Tibial artery (tissue), 4 donors: ENCODE data around the gene CCNY.

Experiments
- DNase-seq, 2 donors: peaks; one replicate each; pipeline ENCODE4 v3.0.0-alpha.2; 2019
- H3K27ac ChIP-seq, 2 donors: fragments of 200-600 bp; sonication (generic) in 1 of 2; 1 replicate in 1 of 2; 2 replicates in 1 of 2; pipeline ENCODE4 v1.5.1; 2018 to 2019; ENCODE audit warnings: mild to moderate bottlenecking in 1 of 2
- H3K27me3 ChIP-seq, 2 donors: fragments of 200-600 bp; sonication (generic) in 1 of 2; one replicate each; pipeline versions ENCODE4 v1.5.1 to v1.6.0; 2016 to 2019
- H3K36me3 ChIP-seq, 3 donors: fragments of 200-600 bp; sonication (generic) in 2 of 3; one replicate each; pipeline ENCODE4 v1.5.1; 2016 to 2019; ENCODE audit warnings: mild to moderate bottlenecking in 2 of 3
- H3K4me1 ChIP-seq, 4 donors: fragments of 200-600 bp; sonication (generic) in 2 of 4; 1 replicate in 3 of 4; 2 replicates in 1 of 4; pipeline ENCODE4 v1.5.1; 2016 to 2019
- H3K4me3 ChIP-seq, 2 donors: fragments of 200-600 bp; sonication (generic) in 1 of 2; 1 replicate in 1 of 2; 2 replicates in 1 of 2; pipeline ENCODE4 v1.5.1; 2018 to 2019; ENCODE audit warnings: mild to moderate bottlenecking in 2 of 2
- H3K9me3 ChIP-seq, 3 donors: fragments of 200-600 bp; sonication (generic) in 1 of 3; one replicate each; pipeline ENCODE4 v1.5.1; 2016 to 2019
- CTCF ChIP-seq, 2 experiments: fragments of 200-600 bp in 1 of 2; fragments of 450-650 bp in 1 of 2; IDR thresholded peaks; one replicate each; pipeline ENCODE4 v1.5.1; 2017 to 2019; ENCODE audit warnings: antibody characterized with exemption in 2 of 2, mild to moderate bottlenecking in 1 of 2, moderate library complexity in 1 of 2
- intact Hi-C: fragments of 100-400 bp; cut with DNase I; formaldehyde crosslinking; loops from one replicate; pipeline ENCODE4 v1.15.0; 2023; ENCODE audit warnings: low total_unique reads

Gene CCNY

DNA sequence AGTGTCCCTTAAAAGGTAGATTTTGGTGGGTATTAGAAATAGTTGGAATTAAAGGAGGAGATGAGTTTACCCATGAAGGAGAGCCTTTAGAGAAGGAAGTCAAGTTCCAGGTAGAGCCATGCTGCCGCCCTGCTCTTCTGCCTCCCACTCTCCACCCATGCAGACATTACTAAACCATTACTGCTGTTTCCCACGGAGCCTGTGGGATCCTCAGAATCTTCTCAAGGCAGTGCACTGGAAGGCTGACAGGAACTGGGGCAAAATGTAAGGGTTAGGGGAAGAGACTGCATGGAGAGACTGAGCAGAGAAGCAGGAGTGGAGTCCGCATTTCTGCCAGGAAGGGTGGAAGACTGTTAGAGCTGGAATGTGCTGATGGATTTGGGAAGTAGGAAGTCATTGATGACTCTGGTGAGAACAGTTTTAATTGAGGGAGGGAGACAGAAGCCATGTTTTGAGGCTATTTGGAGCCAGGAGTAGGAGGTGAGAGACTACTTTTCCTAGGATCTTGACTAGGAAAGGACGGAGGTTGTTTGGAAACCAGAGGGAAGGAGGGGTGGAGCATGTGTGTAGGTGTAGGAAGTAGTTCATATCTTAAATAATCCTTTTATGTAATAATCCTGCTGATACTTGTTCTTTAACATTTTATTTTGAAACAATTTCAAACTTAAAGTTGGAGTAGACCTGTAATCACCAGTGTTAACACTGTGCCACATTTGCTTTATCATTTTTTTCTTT is 109.0 kb downstream of the CCNY start:
- peaks cover 0 to 47% (median 40%) of the 10 kb centered on the region in 4 donors for H3K4me1 ChIP-seq
- no peak for TF ChIP-seq CTCF (IDR thresholded peaks at IDR 0.05)

GRCh38 chr10:35446439-35446838 is 110.1 kb downstream of the CCNY start:
- Histone ChIP-seq H3K36me3 (no peaks in the 10 kb centered on the region), H3K4me1 (peaks cover 0 to 59% (median 49%) of the 10 kb centered on the region in 4 donors), H3K27ac (no peak overlapping the region), H3K27me3 (no peaks in the 10 kb centered on the region), H3K9me3 (peaks cover 7 to 18% (median 10%) of the 10 kb centered on the region in 3 donors), H3K4me3 (no peak overlapping the region)
- intact Hi-C loops, result no loop called here
- no peak for TF ChIP-seq CTCF (IDR thresholded peaks at IDR 0.05)
- no peak for DNase-seq

More for the DNA sequence above, 109.0 kb downstream of the CCNY start:
- Histone ChIP-seq H3K27me3 (no peaks in the 10 kb centered on the region), H3K9me3 (peaks cover 7 to 18% (median 10%) of the 10 kb centered on the region in 3 donors), H3K4me3 (no peak overlapping the region), H3K27ac (no peak overlapping the region), H3K36me3 (no peaks in the 10 kb centered on the region)
- DNase-seq, result no peak
- intact Hi-C loops, result no loop called here

- peaks cover 0 to 67% (median 56%) of the 10 kb centered on the region in 4 donors for H3K4me1 ChIP-seq
- peak overlapping the region; percentile 53 to 54 for H3K27ac ChIP-seq
- no peak for DNase-seq
- H3K27me3 ChIP-seq, result no peaks in the 10 kb centered on the region
- intact Hi-C loops, result no loop called here
- H3K9me3 ChIP-seq, result peaks cover 7 to 18% (median 10%) of the 10 kb centered on the region in 3 donors
- no peak for TF ChIP-seq CTCF (IDR thresholded peaks at IDR 0.05)
- no peaks in the 10 kb centered on the region for H3K36me3 ChIP-seq
- no peak overlapping the region for H3K4me3 ChIP-seq
Measured at GRCh38 chr10:35447693-35448407, 111.5 kb downstream of the CCNY start.

- DNase-seq, result no peak
Measured at GRCh38 chr10:35448687-35449662, 112.7 kb downstream of the CCNY start.

More at GRCh38 chr10:35448687-35449662, 112.7 kb downstream of the CCNY start:
- Histone ChIP-seq H3K4me1 (peaks cover 0 to 75% (median 65%) of the 10 kb centered on the region in 4 donors), H3K36me3 (no peaks in the 10 kb centered on the region), H3K9me3 (peaks cover 3 to 10% (median 5%) of the 10 kb centered on the region in 3 donors), H3K27ac (peak overlapping the region; percentile 54 to 64), H3K4me3 (no peak overlapping the region), H3K27me3 (no peaks in the 10 kb centered on the region)
- TF ChIP-seq CTCF (IDR thresholded peaks at IDR 0.05), result no peak
- intact Hi-C loops, result no loop called here
